Liver (tissue), 9 donors: Measurements from ENCODE around the gene ZC2HC1C. TPM values are rescaled to one million over a fixed set of nuclear protein-coding genes. Genes with fewer than 3 reads are reported as not detected.

ENCODE experiments used
- DNase-seq: peaks from one replicate; pipeline ENCODE4 v3.0.0-alpha.2; 2017; ENCODE audit warnings: low spot score
- H3K27ac ChIP-seq, 2 donors: one replicate each; pipeline ENCODE4 v1.7.0; 2013; ENCODE audit warnings: inconsistent platforms in 2 of 2, low read length in 2 of 2, control low read depth in 1 of 2, low read depth in 1 of 2, mild to moderate bottlenecking in 1 of 2
- H3K27me3 ChIP-seq, 4 donors: one replicate each; pipeline versions ENCODE4 v1.6.1 to v1.7.0; 2013; ENCODE audit warnings: low read length in 3 of 4, inconsistent platforms in 1 of 4, mild to moderate bottlenecking in 1 of 4, moderate library complexity in 1 of 4; ENCODE audit not compliant: control insufficient read depth in 4 of 4, insufficient read depth in 4 of 4
- H3K36me3 ChIP-seq, 4 donors: one replicate each; pipeline versions ENCODE4 v1.6.1 to v1.7.0; 2013; ENCODE audit warnings: low read length in 3 of 4, mild to moderate bottlenecking in 3 of 4, low read depth in 1 of 4, moderate library complexity in 1 of 4; ENCODE audit not compliant: control insufficient read depth in 4 of 4, insufficient read depth in 3 of 4
- H3K4me1 ChIP-seq, 4 donors: one replicate each; pipeline versions ENCODE4 v1.6.1 to v1.7.0; 2013; ENCODE audit warnings: low read length in 3 of 4, mild to moderate bottlenecking in 3 of 4, moderate library complexity in 1 of 4; ENCODE audit not compliant: control insufficient read depth in 4 of 4, insufficient read depth in 4 of 4
- H3K4me3 ChIP-seq, 3 donors: one replicate each; pipeline versions ENCODE4 v1.6.1 to v1.7.0; 2013; ENCODE audit warnings: low read length in 3 of 3, control low read depth in 1 of 3, low read depth in 1 of 3, mild to moderate bottlenecking in 1 of 3
- H3K9ac ChIP-seq, 2 donors: one replicate each; pipeline ENCODE4 v1.7.0; 2013; ENCODE audit warnings: low read length in 2 of 2, mild to moderate bottlenecking in 2 of 2, moderate library complexity in 2 of 2, control low read depth in 1 of 2, low read depth in 1 of 2
- H3K9me3 ChIP-seq, 4 donors: one replicate each; pipeline versions ENCODE4 v1.6.1 to v1.7.0; 2013; ENCODE audit warnings: low read length in 3 of 4; ENCODE audit not compliant: control insufficient read depth in 4 of 4
- FOXA1 ChIP-seq: IDR thresholded peaks from 2 replicates; pipeline ENCODE4 v1.6.1; 2016; ENCODE audit warnings: antibody characterized with exemption
- GABPA ChIP-seq, 2 donors: IDR thresholded peaks in 1 of 2; conservative IDR thresholded peaks in 1 of 2; 2 replicates each; pipeline ENCODE4 v1.6.1; 2016; ENCODE audit warnings: antibody characterized with exemption in 2 of 2, mild to moderate bottlenecking in 1 of 2, moderate library complexity in 1 of 2
- HNF4A ChIP-seq, 2 donors: conservative IDR thresholded peaks; 2 replicates each; pipeline ENCODE4 v1.6.1; 2016; ENCODE audit warnings: antibody characterized with exemption in 2 of 2, mild to moderate bottlenecking in 2 of 2
- JUND ChIP-seq, 2 donors: IDR thresholded peaks; 2 replicates each; pipeline ENCODE4 v1.6.1; 2016; ENCODE audit warnings: antibody characterized with exemption in 2 of 2
- NR2F2 ChIP-seq: IDR thresholded peaks from 2 replicates; pipeline ENCODE4 v1.6.1; 2016; ENCODE audit warnings: antibody characterized with exemption
- RXRA ChIP-seq, 2 donors: IDR thresholded peaks; 2 replicates each; pipeline ENCODE4 v1.6.1; 2017 to 2018; ENCODE audit warnings: antibody characterized with exemption in 2 of 2, mild to moderate bottlenecking in 1 of 2
- WGBS: extraction: QIAGEN DNeasy Blood & Tissue Kit; methylation state at CpG from one replicate; pipeline ENCODE4 v1.1.7; 2013; 5-methylcytosine and 5-hydroxymethylcytosine counted together
- polyA plus RNA-seq, 2 donors: library from polyadenylated mRNA; stranded (reverse) in 1 of 2; unstranded in 1 of 2; fragments of 200-250 nt in 1 of 2; fragments of >200 nt in 1 of 2; fragmentation: Nextera tagmentation in 1 of 2; extraction: Ambion mirVana in 1 of 2; gene quantifications; one replicate each; pipeline versions ENCODE4 v1.2.1 to v1.2.3, GENCODE V29; 2013 to 2015
- total RNA-seq, 2 donors: library from RNA; depleted of rRNA; stranded (reverse); fragments of >200 nt; gene quantifications; one replicate each; pipeline ENCODE4 v1.2.3, GENCODE V29; 2014
- TF ChIP-seq, protein P1 (sequence below): IDR thresholded peaks from 2 replicates; pipeline ENCODE4 v1.6.1; 2016; ENCODE audit warnings: antibody characterized with exemption
- TF ChIP-seq, protein P2 (sequence below): IDR thresholded peaks from 2 replicates; pipeline ENCODE4 v1.6.1; 2016; ENCODE audit warnings: antibody characterized with exemption, mild to moderate bottlenecking
- TF ChIP-seq, protein P3 (sequence below): IDR thresholded peaks from 2 replicates; pipeline ENCODE4 v1.6.1; 2016; ENCODE audit warnings: antibody characterized with exemption
- TF ChIP-seq, protein P4 (sequence below): fragments of 150-350 bp; IDR thresholded peaks from 2 replicates; pipeline ENCODE4 v1.5.1; 2017; ENCODE audit warnings: improper control_type of control experiment, low read depth, low read length; ENCODE audit not compliant: missing input control
- TF ChIP-seq, protein P5 (sequence below): IDR thresholded peaks from 2 replicates; pipeline ENCODE4 v1.6.1; 2016; ENCODE audit warnings: antibody characterized with exemption
- donor health status: healthy.
- donor health status: healthy.
- donor health status: healthy.
- donor health status: healthy.
- donor health status: healthy.

The ZC2HC1C gene
- total and polyA plus RNA-seq, 4 donors = 0.56 to 5.9 (median 3.5) TPM

DNA sequence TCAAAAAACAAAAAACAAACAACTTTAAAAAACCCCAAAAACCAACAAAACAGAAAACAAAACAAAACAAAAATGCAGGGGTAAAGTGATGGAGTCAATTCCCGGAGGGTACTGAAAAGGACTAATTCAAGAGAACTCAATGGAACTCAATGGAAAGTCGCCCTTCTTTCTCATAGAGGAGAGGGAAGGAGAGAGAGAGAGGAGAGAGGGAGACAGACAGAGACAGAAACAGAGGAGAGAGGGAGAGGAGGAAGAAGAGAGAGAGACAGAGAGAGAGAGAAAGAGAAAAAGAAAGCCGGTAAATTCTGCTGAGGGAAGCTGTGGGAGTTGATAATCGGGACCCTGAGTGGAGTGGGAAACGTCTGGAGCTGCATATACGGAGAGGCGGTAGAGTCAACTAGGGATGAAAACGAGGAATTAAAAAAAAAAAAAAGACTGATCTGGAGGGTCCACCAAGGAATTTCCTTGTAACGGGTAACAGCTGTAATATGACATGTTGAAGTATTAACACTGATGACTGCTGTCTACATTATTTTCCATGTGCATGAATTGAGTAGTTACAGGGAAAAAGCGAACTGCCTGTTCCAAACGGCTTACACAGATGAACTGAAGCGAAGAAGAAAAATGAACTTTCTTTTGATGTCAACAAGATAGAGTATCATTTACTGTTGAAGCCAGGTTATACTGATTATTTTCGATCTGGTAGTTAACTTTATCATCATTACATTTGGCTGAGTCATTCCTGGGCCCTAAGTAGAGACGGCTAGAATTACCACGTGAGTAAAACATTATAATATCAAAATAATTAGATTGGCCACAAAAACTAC, 934 bp upstream of the ZC2HC1C start:
- peaks cover 0 to 26% (median 11%) of the 10 kb centered on the region in 4 donors for H3K4me1 ChIP-seq
- 16% methylated on average over 15 of the region's 15 CpGs for WGBS
- H3K27me3 ChIP-seq = no peaks in the 10 kb centered on the region
- TF ChIP-seq, protein P1, sequence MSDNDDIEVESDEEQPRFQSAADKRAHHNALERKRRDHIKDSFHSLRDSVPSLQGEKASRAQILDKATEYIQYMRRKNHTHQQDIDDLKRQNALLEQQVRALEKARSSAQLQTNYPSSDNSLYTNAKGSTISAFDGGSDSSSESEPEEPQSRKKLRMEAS = no peak
- TF ChIP-seq, protein P2, sequence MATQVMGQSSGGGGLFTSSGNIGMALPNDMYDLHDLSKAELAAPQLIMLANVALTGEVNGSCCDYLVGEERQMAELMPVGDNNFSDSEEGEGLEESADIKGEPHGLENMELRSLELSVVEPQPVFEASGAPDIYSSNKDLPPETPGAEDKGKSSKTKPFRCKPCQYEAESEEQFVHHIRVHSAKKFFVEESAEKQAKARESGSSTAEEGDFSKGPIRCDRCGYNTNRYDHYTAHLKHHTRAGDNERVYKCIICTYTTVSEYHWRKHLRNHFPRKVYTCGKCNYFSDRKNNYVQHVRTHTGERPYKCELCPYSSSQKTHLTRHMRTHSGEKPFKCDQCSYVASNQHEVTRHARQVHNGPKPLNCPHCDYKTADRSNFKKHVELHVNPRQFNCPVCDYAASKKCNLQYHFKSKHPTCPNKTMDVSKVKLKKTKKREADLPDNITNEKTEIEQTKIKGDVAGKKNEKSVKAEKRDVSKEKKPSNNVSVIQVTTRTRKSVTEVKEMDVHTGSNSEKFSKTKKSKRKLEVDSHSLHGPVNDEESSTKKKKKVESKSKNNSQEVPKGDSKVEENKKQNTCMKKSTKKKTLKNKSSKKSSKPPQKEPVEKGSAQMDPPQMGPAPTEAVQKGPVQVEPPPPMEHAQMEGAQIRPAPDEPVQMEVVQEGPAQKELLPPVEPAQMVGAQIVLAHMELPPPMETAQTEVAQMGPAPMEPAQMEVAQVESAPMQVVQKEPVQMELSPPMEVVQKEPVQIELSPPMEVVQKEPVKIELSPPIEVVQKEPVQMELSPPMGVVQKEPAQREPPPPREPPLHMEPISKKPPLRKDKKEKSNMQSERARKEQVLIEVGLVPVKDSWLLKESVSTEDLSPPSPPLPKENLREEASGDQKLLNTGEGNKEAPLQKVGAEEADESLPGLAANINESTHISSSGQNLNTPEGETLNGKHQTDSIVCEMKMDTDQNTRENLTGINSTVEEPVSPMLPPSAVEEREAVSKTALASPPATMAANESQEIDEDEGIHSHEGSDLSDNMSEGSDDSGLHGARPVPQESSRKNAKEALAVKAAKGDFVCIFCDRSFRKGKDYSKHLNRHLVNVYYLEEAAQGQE = peak; percentile 11
- no peaks in the 10 kb centered on the region for H3K9me3 ChIP-seq
- peak overlapping the region; percentile 18 to 91 for H3K9ac ChIP-seq
- peak overlapping the region; percentile 36 to 88 (median 73) for H3K4me3 ChIP-seq
- DNase-seq = no peak
- H3K36me3 ChIP-seq = no peaks in the 10 kb centered on the region
- H3K27ac ChIP-seq = peak overlapping the region; percentile 87 to 96

DNA sequence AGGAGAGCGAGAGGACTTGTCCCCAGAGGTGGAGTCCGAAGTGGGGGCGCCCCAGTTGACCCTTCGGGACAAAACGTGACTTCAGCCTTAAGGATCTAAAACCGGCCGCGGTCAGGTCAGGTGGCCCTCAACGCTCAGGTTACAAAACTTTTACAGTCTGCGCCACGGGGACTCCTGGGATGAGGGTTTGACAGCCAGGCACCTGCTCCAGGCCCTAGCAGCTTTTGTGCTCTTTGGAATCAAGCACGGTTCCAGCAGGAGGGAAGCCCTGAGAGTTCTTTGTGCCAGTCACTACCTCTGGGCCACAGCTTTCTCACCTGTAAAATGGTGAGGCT, 337 bp downstream of the ZC2HC1C start:
- H3K4me3 ChIP-seq = peak overlapping the region; percentile 37 to 88 (median 73)
- no peak for DNase-seq
- TF ChIP-seq, protein P3, sequence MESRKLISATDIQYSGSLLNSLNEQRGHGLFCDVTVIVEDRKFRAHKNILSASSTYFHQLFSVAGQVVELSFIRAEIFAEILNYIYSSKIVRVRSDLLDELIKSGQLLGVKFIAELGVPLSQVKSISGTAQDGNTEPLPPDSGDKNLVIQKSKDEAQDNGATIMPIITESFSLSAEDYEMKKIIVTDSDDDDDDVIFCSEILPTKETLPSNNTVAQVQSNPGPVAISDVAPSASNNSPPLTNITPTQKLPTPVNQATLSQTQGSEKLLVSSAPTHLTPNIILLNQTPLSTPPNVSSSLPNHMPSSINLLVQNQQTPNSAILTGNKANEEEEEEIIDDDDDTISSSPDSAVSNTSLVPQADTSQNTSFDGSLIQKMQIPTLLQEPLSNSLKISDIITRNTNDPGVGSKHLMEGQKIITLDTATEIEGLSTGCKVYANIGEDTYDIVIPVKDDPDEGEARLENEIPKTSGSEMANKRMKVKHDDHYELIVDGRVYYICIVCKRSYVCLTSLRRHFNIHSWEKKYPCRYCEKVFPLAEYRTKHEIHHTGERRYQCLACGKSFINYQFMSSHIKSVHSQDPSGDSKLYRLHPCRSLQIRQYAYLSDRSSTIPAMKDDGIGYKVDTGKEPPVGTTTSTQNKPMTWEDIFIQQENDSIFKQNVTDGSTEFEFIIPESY = no peak
- TF ChIP-seq NR2F2 = no peak
- TF ChIP-seq GABPA (IDR thresholded peaks at IDR 0.05 in 1 of 2, conservative IDR thresholded peaks at IDR 0.05 in 1 of 2) = no peak
- TF ChIP-seq, protein P2 = no peak
- TF ChIP-seq, protein P4, sequence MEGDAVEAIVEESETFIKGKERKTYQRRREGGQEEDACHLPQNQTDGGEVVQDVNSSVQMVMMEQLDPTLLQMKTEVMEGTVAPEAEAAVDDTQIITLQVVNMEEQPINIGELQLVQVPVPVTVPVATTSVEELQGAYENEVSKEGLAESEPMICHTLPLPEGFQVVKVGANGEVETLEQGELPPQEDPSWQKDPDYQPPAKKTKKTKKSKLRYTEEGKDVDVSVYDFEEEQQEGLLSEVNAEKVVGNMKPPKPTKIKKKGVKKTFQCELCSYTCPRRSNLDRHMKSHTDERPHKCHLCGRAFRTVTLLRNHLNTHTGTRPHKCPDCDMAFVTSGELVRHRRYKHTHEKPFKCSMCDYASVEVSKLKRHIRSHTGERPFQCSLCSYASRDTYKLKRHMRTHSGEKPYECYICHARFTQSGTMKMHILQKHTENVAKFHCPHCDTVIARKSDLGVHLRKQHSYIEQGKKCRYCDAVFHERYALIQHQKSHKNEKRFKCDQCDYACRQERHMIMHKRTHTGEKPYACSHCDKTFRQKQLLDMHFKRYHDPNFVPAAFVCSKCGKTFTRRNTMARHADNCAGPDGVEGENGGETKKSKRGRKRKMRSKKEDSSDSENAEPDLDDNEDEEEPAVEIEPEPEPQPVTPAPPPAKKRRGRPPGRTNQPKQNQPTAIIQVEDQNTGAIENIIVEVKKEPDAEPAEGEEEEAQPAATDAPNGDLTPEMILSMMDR = no peak
- TF ChIP-seq FOXA1 = no peak
- TF ChIP-seq RXRA (IDR thresholded peaks at IDR 0.05) = peak in 1 of 2 donors; percentile 4
- TF ChIP-seq JUND (IDR thresholded peaks at IDR 0.05) = no peak
- peak in 1 of 2 donors; percentile 84 for TF ChIP-seq HNF4A (conservative IDR thresholded peaks at IDR 0.05)
- TF ChIP-seq, protein P5, sequence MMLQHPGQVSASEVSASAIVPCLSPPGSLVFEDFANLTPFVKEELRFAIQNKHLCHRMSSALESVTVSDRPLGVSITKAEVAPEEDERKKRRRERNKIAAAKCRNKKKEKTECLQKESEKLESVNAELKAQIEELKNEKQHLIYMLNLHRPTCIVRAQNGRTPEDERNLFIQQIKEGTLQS = no peak
- H3K9ac ChIP-seq = peak overlapping the region; percentile 40 to 55
- no peaks in the 10 kb centered on the region for H3K27me3 ChIP-seq
- H3K27ac ChIP-seq = peak overlapping the region; percentile 87 to 96
- no peaks in the 10 kb centered on the region for H3K36me3 ChIP-seq
- WGBS = 14% methylated on average over 12 of the region's 12 CpGs
- H3K9me3 ChIP-seq = no peaks in the 10 kb centered on the region
- peaks cover 0 to 20% (median 8%) of the 10 kb centered on the region in 4 donors for H3K4me1 ChIP-seq
